K562 (cell line): ENCODE data around the gene LSP1. TPM values are rescaled to one million over a fixed set of nuclear protein-coding genes. Genes with fewer than 3 reads are reported as not detected.

Experiments
- BRD9 ChIP-seq: fragments of 450-650 bp; IDR thresholded peaks from 2 replicates; pipeline ENCODE4 v1.6.1; 2018; ENCODE audit warnings: low read depth; ENCODE audit not compliant: partially characterized antibody
- CHD2 ChIP-seq: IDR thresholded peaks from 2 replicates; pipeline ENCODE4 v1.6.1; 2011; ENCODE audit warnings: low read depth, low read length
- KLF6 ChIP-seq: fragments of 250-450 bp; sonication (Bioruptor Pico); IDR thresholded peaks from 2 replicates; pipeline ENCODE4 v1.4.0; 2020; ENCODE audit warnings: mild to moderate bottlenecking, moderate library complexity, borderline replicate concordance
- REST ChIP-seq, 2 experiments: fragments of 450-650 bp; formaldehyde crosslinking in 1 of 2; IDR thresholded peaks; 2 replicates each; pipeline versions ENCODE4 v1.4.0 to v1.6.1; 2014 to 2020; ENCODE audit warnings: mild to moderate bottlenecking in 2 of 2, borderline replicate concordance in 1 of 2, low read depth in 1 of 2
- TCF3 ChIP-seq: sonication (generic); formaldehyde crosslinking; IDR thresholded peaks from 2 replicates; pipeline ENCODE4 v1.4.0; 2020; ENCODE audit warnings: mild to moderate bottlenecking, missing genetic modification reagents
- ZNF253 ChIP-seq: fragments of 250-450 bp; sonication (Bioruptor Pico); conservative IDR thresholded peaks from 2 replicates; pipeline ENCODE4 v1.6.1; 2021; ENCODE audit warnings: mild to moderate bottlenecking
- polyA plus RNA-seq, 8 experiments: library from polyadenylated mRNA; depleted of rRNA in 4 of 8; stranded (reverse) in 5 of 8; unstranded in 3 of 8; fragments of >200 nt; fragmentation: Nextera tagmentation in 2 of 8; fragmentation: Illumina TruSeq in 1 of 8; extraction: Ambion mirVana in 2 of 8; extraction: Trizol in 1 of 8; gene quantifications; 2 replicates each; pipeline versions ENCODE4 v1.2.1 to v1.2.3, GENCODE V29; 2011 to 2014; ENCODE audit warnings: inconsistent platforms in 1 of 8, missing spikeins in 1 of 8
- total RNA-seq, 7 experiments: library from RNA; depleted of rRNA in 6 of 7; stranded (reverse); fragments of >200 nt in 6 of 7; fragmentation: Illumina TruSeq in 2 of 7; extraction: Trizol in 2 of 7; gene quantifications; 2 replicates each; pipeline versions ENCODE4 v1.2.1 to v1.2.3, GENCODE V29; 2011 to 2021; ENCODE audit warnings: low replicate concordance in 1 of 7

The LSP1 gene
- total and polyA plus RNA-seq, 9 of the 15 experiments (the other 6 are each of a cell fraction or from before 2014, with no cell fraction given): 0.08 to 2.9 (median 0.65) TPM; not detected in 2

GRCh38 chr11:1868056-1868635 is 15.3 kb downstream of the LSP1 start (continued):
- TF ChIP-seq REST (IDR thresholded peaks at IDR 0.05; ENCODE audit: borderline replicate concordance) (no peak), REST (CRISPR knock-in tag; IDR thresholded peaks at IDR 0.05; ENCODE audit: low read depth) (no peak), ZNF253 (CRISPR knock-in tag) (no peak), CHD2 (no peak), BRD9 (no peak), KLF6 (CRISPR knock-in tag) (no peak), TCF3 (CRISPR knock-in tag) (no peak)
